GM12892 (cell line): ENCODE data around the gene SIRT6.

ENCODE experiments used
- POLR2A ChIP-seq: IDR thresholded peaks from 2 replicates; pipeline ENCODE4 v1.6.1; 2011; ENCODE audit warnings: low read depth, low read length, control low read depth
- POLR2AphosphoS5 ChIP-seq: IDR thresholded peaks from 2 replicates; pipeline ENCODE4 v1.6.1; 2011; ENCODE audit warnings: low read depth, low read length, control low read depth

- TF ChIP-seq POLR2A, result no peak
- TF ChIP-seq POLR2AphosphoS5, result no peak
Observed at GRCh38 chr19:4187313-4188122, 5.2 kb upstream of the SIRT6 start.
